Occipital lobe (tissue), 2 donors: Measurements from ENCODE around the gene HEMGN. TPM values are rescaled to one million over a fixed set of nuclear protein-coding genes. Genes with fewer than 3 reads are reported as not detected.

ENCODE experiments used
- DNase-seq: peaks from one replicate; lab custom pipeline; 2025; lab: John Stamatoyannopoulos, UW
- total RNA-seq: library from RNA; depleted of rRNA; stranded (reverse); fragments of >200 nt; gene quantifications from one replicate; pipeline ENCODE4 v1.2.3, GENCODE V29; 2014

The HEMGN gene
- total RNA-seq, 1 donor from 2014 or later = 3.9 TPM

GRCh38 chr9:97933297-97933998 is 4.5 kb downstream of the HEMGN start:
- DNase-seq = no peak

DNA sequence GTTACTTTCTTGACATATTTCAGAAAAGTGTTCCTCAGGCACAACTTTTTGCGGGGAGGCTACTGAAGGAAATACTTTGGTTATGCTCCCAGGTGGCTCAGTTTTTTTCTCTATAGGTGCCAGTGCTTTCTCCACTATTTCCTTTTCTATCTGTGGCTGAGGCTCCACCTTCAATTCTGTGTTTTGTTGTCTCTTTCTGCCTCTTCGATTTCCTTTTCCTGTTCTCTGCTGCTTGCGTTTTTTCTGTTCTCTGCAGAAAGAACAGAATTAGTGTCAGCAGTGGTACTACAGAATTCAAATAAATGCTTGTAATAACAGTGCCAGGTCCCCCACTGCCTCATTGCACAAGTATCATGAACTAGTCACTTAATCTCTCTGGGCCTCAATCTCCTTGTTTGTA is 7.0 kb downstream of the HEMGN start:
- DNase-seq = no peak

DNA sequence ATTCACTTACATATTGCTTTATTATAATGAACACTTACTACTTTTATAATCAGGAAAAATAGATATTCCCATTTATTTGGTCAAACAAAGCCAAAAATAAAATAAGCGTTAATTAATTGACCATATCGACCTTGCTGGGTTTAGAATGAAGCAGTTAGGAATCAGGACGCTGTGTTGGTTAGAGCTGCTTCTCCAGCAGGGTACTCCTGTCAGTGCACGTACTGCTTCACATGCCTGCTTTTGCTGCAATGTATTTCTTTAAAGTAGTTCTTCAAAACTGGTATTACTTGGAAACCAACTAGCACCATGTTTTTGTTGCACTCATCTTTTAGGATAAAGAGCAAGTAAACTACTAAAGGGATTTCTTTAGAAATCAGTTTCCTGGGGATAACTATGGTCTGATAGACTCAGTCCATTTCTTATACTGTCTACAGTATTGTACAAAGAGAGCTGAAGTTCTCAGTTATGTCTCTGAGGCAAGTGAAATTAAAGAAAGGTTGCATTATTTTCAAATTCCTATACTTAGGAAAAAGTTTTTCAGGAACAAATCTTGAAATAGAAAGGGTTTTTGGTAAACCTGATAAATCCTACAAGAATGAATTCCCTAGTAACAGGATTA is 8.9 kb downstream of the HEMGN start:
- no peak for DNase-seq

DNA sequence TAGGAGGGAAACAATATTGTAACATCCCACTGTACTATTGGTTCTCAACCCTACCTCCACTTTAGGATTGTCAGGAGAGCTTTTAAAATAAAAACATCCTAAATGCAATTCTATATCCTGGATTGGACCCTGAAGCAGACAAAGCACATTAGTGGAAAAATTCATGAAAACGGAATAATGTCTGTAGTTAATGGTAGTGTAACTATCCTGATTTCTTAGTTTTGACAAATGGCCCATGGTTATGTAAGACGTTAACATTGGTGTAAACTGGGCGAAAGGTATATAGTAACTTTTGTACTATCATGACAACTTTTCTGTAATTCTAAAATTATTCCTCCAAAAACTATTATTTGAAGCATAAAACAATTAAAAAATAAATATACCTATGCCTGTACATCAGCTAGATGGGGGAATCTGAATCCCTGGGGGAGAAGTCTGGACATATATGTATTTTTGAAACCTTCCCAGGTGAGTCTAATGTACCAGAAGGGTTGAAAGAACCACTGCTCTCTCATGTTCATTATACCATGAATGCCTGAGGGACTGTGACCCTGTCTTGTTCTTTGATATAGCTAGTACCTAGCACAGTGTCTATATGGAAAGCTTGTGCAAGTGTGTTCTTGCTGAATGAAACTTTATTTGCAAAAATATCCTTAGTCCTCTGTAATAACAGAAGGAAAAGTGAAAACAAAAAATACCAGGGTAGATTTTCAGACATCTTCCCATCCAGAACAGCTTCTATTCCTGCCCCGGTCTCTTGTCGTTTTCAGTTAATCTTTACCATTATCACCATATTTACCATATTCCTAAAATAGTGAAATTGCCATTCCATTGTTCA is 12.3 kb downstream of the HEMGN start:
- no peak for DNase-seq

DNA sequence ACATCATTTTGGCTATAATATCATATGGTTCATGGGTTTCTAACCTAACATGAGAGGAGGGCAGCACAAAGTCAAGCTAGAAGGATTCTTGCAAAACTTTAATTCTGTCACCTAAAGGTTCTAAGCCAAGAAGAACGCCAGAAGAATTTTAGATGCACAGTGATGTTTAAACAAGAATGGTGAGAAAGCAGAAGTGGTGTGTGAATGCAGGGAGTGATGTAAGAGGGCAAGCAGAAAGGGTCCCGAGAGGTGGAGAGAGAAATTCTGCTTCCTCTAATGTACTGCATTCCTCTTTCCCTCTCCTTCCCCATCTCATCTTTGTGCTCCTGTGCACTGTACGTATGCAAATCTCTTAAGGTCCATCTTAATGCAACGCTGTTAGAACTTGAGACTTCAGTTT is 13.6 kb downstream of the HEMGN start:
- no peak for DNase-seq

DNA sequence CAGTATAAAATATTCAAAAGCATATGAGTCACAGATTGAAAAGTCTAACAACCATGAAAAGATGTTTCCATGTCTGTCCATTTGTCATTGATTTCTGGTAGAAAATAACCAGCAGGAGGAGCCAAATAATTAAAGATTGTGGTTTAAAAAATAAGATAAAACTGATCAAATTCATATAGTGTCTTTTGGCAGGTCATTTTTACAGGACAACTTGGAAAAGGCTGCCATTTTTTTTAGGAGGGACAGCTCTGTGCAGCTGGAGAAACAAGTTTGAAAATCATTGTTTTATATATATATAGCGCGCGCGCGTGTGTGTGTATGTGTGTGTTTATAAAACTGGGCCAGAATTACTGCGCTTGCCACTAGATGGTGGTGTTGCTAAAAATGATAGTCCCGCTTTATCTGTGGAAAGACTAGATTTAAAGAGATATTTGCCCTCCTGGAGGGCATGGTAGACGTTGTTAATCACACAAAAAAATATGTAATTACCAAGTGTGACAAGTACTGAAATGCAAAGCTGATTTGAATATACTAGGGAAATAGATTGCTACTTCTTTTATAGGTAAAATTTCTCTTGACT is 14.4 kb downstream of the HEMGN start:
- DNase-seq = peak; percentile 60

- DNase-seq = peak; percentile 95
These were observed 15.8 kb downstream of the HEMGN start, which contains the start of gene TRMO for GRCh38 chr9:97921959-97922724. TRMO (minus strand) TSS chr9:97922500; CDS start chr9:97922493, 7 bp downstream.

- DNase-seq = no peak
These were observed 18.7 kb downstream of the HEMGN start for GRCh38 chr9:97919217-97919813.

GRCh38 chr9:97918611-97919010 is 19.4 kb downstream of the HEMGN start:
- no peak for DNase-seq

GRCh38 chr9:97911970-97912369 is 26.0 kb downstream of the HEMGN start:
- DNase-seq = no peak

- no peak for DNase-seq
These were observed 26.4 kb downstream of the HEMGN start for GRCh38 chr9:97911528-97911927.

DNA sequence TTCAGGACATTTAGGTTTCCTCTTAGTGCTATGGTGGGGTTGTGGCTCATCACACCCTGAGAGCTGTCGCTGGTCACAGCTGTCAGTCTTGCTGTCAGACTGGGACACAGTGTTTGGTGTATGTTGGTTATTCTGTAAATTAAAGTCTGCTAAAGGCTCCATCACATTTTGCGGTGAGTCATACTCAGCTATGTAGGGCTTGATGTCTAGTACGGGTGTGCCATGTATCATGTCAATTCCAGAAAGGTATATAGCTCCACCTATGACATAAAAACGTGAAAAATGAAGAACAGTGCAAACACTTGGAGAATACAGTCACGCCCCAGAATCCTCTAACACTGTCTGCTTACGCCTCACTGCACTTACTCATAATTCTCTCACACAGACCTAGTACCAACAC is 27.6 kb downstream of the HEMGN start:
- DNase-seq = no peak

- no peak for DNase-seq
These were observed 29.3 kb downstream of the HEMGN start for GRCh38 chr9:97908705-97909104.

- no peak for DNase-seq
These were observed 30.3 kb downstream of the HEMGN start for GRCh38 chr9:97907632-97908031.

- DNase-seq = no peak
These were observed 30.9 kb downstream of the HEMGN start for GRCh38 chr9:97907046-97907445.

DNA sequence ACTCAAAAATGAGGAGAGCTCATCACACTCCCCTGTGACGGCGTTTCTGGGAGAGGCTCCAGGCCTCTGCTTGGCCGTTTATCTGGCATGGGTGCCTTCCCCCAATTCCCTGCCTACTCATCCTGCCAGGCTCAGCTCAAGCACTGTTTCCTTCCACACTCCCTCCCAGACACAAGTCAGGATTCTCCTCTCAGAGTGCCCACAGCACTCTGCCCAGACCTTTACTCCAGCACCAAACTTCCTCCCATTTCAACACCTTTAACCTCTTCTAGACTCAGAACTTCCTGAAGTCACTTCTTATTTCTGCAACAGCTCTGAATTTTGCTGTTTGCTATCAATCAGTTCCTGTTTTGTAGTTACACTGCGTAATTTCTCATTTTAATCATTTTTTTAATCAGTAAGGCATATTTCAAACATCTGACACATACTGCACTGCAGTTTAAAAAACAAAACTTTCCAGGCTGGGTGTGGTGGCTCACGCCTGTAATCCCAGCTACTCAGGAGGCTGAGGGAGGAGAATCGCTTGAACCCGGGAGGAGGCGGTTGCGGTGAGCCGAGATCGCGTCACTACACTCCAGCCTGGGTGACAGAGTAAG is 31.6 kb downstream of the HEMGN start:
- peak; percentile 49 for DNase-seq

- no peak for DNase-seq
These were observed 32.7 kb downstream of the HEMGN start for GRCh38 chr9:97905228-97905627.

DNA sequence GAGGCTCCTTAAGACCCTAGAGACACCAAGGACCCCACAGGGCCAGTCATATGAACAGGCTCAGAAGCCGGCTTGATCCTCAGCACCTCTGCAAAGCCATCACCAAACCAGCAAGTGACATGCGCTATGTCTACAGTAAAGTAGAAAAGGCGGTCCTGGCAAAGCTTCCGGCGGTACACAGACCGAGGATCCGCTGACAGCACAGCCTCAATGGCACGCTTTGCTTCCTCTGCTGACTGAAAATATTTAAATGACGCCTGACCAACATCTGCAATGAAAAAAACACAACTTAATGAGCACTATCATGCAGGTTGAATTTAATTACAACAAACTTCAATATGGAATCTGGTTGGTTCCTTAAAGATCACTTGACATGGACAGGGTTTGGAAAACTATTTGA is 33.2 kb downstream of the HEMGN start:
- no peak for DNase-seq

DNA sequence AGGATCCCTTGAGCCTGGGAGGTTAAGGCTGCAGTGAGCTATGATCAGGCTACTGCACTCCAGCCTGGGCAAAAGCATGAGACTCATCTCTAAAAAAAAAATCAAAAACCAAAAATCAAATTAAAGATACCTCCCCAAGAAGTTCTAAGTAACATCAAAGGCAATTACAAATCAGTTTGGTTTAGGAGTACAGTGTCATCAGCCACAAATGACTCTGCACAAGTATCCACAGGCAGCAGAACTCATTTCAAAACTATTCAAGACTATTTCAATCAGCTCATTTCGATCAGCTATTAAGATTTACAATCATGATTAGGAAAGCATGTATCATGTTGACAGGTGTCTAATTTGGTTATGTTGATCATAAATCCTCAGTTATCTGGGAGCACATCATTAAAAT is 34.8 kb downstream of the HEMGN start:
- no peak for DNase-seq
